Measurements from ENCODE around the gene SNRNP70. TPM values are rescaled to one million over a fixed set of nuclear protein-coding genes. Genes with fewer than 3 reads are reported as not detected.

Gene SNRNP70
- polyA plus RNA-seq, 3 donors = 27.4 to 360 (median 40.4) TPM

DNA sequence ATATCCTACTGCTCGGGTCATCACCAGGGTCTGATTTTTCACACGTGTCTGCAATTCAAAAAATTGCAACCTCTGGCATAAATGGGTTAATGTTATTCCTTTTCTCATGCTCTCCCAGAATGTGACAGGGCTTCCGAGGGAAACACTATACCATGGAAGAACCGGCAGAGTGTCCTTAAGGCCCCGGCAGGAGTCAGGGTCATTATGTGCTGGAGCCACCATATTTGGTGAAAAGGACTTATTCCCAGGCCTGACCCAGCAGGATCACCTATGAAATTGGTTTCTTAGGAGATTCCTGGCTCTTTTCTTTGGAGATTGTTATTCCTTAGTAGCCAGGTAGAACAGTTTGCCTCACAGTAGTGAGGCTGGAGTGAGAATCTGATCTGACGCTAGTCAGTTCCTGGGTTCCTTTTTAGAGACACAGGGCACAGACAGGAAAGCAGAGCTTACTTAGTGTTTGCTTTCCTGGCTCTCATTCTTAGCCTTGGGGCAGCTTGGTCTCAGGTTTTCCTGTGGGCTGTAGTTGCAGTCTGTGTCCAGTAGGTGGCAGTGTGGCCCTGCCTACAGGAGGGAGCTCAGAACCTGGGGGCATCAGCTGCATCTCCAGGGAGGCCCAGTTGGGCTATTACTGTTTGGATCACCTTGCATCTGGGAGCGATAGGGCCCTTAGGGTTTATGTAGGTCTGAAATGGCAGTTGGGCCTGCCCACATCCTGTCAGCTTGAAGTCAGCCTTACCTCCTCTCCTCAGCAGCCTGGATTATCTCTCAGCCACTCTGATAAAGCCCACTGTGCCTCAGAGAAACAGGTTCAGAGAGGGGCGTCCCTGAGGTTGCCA is 12.4 kb downstream of the SNRNP70 start:
- peaks cover 28% of the 10 kb centered on the region for H3K79me2 ChIP-seq (ENCODE audit: insufficient read depth, low read length)
- H3K4me3 Mint-ChIP-seq = no peak overlapping the region
- peak overlapping the region in 1 of 2 donors; percentile 38 for H3K27ac ChIP-seq (ENCODE audit: low read depth in 1 of 2, low read length in 2 of 2)
- no peaks in the 10 kb centered on the region for H3K9me3 ChIP-seq (replicated peaks in 1 of 2; ENCODE audit: control insufficient read depth in 1 of 2, insufficient read depth in 1 of 2, low read length in 2 of 2)
- no peak overlapping the region for H2AFZ ChIP-seq (ENCODE audit: insufficient read depth, low read depth, low read length, poor library complexity, severe bottlenecking)
- peaks cover 89% of the 10 kb centered on the region for H4K20me1 ChIP-seq (ENCODE audit: insufficient read depth, low read length)
- TF ChIP-seq, protein P1, sequence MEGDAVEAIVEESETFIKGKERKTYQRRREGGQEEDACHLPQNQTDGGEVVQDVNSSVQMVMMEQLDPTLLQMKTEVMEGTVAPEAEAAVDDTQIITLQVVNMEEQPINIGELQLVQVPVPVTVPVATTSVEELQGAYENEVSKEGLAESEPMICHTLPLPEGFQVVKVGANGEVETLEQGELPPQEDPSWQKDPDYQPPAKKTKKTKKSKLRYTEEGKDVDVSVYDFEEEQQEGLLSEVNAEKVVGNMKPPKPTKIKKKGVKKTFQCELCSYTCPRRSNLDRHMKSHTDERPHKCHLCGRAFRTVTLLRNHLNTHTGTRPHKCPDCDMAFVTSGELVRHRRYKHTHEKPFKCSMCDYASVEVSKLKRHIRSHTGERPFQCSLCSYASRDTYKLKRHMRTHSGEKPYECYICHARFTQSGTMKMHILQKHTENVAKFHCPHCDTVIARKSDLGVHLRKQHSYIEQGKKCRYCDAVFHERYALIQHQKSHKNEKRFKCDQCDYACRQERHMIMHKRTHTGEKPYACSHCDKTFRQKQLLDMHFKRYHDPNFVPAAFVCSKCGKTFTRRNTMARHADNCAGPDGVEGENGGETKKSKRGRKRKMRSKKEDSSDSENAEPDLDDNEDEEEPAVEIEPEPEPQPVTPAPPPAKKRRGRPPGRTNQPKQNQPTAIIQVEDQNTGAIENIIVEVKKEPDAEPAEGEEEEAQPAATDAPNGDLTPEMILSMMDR (IDR thresholded peaks at IDR 0.05) = peak; percentile 99
- no peak overlapping the region for H3K4me2 ChIP-seq (replicated peaks; ENCODE audit: extremely low read depth, low read length, poor library complexity, severe bottlenecking)
- intact Hi-C loops (cut with micrococcal nuclease) = loop anchor here (2.0 to 10.0 kb wide), 6 partner anchors 49 to 227 kb away; partner anchors contain the start of gene SLC6A16 (in 1 of the 2)
- peak overlapping the region in 1 of 7 donors; percentile 42 for H3K27ac Mint-ChIP-seq
- peaks cover 0 to 1% (median 0%) of the 10 kb centered on the region in 3 donors for H3K27me3 Mint-ChIP-seq (ENCODE audit: low read depth in 3 of 3)
- H3K9me3 Mint-ChIP-seq = peaks cover 0 to 1% (median 0%) of the 10 kb centered on the region in 7 donors
- H3K4me1 ChIP-seq (ENCODE audit: control insufficient read depth in 1 of 2, insufficient read depth in 2 of 2, low read length in 2 of 2) = no peaks in the 10 kb centered on the region
- DNase-seq = peak; percentile 55 to 67 (median 64)
- H3K9ac ChIP-seq (ENCODE audit: insufficient read depth, low read length, poor library complexity, severe bottlenecking) = no peak overlapping the region
- WGBS (ENCODE audit: insufficient coverage) = 73% methylated on average over 7 of the region's 8 CpGs
- H3K36me3 ChIP-seq (replicated peaks in 1 of 2; ENCODE audit: control insufficient read depth in 1 of 2, insufficient read depth in 2 of 2, low read length in 2 of 2) = peaks cover 80 to 98% of the 10 kb centered on the region in 2 donors
- H3K4me3 ChIP-seq (replicated peaks in 1 of 3; ENCODE audit: low read depth in 2 of 3, low read length in 3 of 3) = no peak overlapping the region
- H3K4me1 Mint-ChIP-seq = no peaks in the 10 kb centered on the region
- no peaks in the 10 kb centered on the region for H3K27me3 ChIP-seq (ENCODE audit: control insufficient read depth in 2 of 2, insufficient read depth in 2 of 2, low read length in 2 of 2)
- peaks cover 73 to 95% of the 10 kb centered on the region in 2 donors for H3K36me3 Mint-ChIP-seq

DNA sequence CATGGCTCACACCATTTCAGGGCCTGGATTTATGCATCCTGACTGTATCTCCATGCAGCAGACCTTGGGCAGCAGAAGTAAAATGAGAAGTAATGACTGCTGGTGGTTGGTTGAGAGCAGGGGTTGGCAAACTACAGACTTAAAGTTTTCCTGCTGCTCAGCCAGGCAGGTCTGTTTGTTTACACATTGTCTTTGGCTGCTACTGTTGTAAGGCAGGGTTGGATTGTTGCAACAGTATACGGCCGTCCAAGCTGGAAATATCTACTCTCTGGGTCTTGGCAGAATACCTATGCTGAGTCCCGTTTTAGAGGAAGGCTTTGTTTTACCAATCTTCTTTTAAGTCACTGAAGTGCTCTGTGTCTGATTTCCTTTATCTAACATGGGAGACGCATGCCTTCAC is 13.5 kb downstream of the SNRNP70 start:
- no peak overlapping the region for H3K4me3 Mint-ChIP-seq
- H3K9me3 Mint-ChIP-seq = peaks cover 0 to 1% (median 0%) of the 10 kb centered on the region in 7 donors
- Histone ChIP-seq H3K9ac (ENCODE audit: insufficient read depth, low read length, poor library complexity, severe bottlenecking) (no peak overlapping the region), H3K4me3 (replicated peaks in 1 of 3; ENCODE audit: low read depth in 2 of 3, low read length in 3 of 3) (no peak overlapping the region), H4K20me1 (ENCODE audit: insufficient read depth, low read length) (peaks cover 90% of the 10 kb centered on the region), H3K4me2 (replicated peaks; ENCODE audit: extremely low read depth, low read length, poor library complexity, severe bottlenecking) (no peak overlapping the region), H3K27ac (ENCODE audit: low read depth in 1 of 2, low read length in 2 of 2) (no peak overlapping the region), H3K79me2 (ENCODE audit: insufficient read depth, low read length) (peaks cover 28% of the 10 kb centered on the region), H3K9me3 (replicated peaks in 1 of 2; ENCODE audit: control insufficient read depth in 1 of 2, insufficient read depth in 1 of 2, low read length in 2 of 2) (no peaks in the 10 kb centered on the region), H2AFZ (ENCODE audit: insufficient read depth, low read depth, low read length, poor library complexity, severe bottlenecking) (no peak overlapping the region), H3K27me3 (ENCODE audit: control insufficient read depth in 2 of 2, insufficient read depth in 2 of 2, low read length in 2 of 2) (no peaks in the 10 kb centered on the region), H3K36me3 (replicated peaks in 1 of 2; ENCODE audit: control insufficient read depth in 1 of 2, insufficient read depth in 2 of 2, low read length in 2 of 2) (peaks cover 82 to 98% of the 10 kb centered on the region in 2 donors), H3K4me1 (ENCODE audit: control insufficient read depth in 1 of 2, insufficient read depth in 2 of 2, low read length in 2 of 2) (no peaks in the 10 kb centered on the region)
- H3K27me3 Mint-ChIP-seq (ENCODE audit: low read depth in 3 of 3) = no peaks in the 10 kb centered on the region
- no peak for DNase-seq
- H3K4me1 Mint-ChIP-seq = no peaks in the 10 kb centered on the region
- H3K27ac Mint-ChIP-seq = no peak overlapping the region
- WGBS (ENCODE audit: insufficient coverage) = 100% methylated on average over 2 of the region's 4 CpGs
- TF ChIP-seq, protein P1 (IDR thresholded peaks at IDR 0.05) = no peak
- intact Hi-C loops (cut with micrococcal nuclease) = loop anchor here (5.0 to 10.0 kb wide), 5 partner anchors 49 to 226 kb away; partner anchors contain the start of gene SLC6A16 (in 1 of the 2)
- H3K36me3 Mint-ChIP-seq = peaks cover 70 to 93% of the 10 kb centered on the region in 2 donors

Measured in CD14-positive monocyte (primary cell).